ENCODE results near the gene GRXCR1.

The GRXCR1 gene

GRCh38 chr4:43047058-43047457, 154.5 kb downstream of the GRXCR1 start:
- DNase-seq (ENCODE audit: low read depth) = no peak
- H3K4me3 ChIP-seq (ENCODE audit: low read length) = no peak overlapping the region
- TF ChIP-seq CTCF (conservative IDR thresholded peaks at IDR 0.05; ENCODE audit: low read length) = no peak

DNA sequence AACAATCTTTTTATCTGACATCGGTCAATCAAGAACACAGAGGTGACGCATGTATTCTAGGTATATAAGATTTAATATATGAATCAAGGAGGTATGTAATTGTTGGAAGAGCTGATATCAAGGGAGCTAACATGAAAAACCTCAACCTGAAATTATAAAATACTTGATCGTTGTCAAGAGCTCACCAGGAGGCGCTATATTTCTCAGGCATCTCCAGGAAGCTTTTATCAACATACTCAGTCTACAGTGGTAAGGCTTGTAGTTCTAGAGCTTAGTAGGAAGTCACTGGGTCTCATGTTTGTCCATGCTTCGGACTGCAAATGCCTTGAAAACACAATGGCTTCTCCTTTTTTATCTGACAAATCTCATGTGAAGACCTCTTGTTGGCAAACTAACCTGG, 156.1 kb downstream of the GRXCR1 start:
- DNase-seq (ENCODE audit: low read depth) = no peak
- no peak overlapping the region for H3K4me3 ChIP-seq (ENCODE audit: low read length)
- no peak for TF ChIP-seq CTCF (conservative IDR thresholded peaks at IDR 0.05; ENCODE audit: low read length)

DNA sequence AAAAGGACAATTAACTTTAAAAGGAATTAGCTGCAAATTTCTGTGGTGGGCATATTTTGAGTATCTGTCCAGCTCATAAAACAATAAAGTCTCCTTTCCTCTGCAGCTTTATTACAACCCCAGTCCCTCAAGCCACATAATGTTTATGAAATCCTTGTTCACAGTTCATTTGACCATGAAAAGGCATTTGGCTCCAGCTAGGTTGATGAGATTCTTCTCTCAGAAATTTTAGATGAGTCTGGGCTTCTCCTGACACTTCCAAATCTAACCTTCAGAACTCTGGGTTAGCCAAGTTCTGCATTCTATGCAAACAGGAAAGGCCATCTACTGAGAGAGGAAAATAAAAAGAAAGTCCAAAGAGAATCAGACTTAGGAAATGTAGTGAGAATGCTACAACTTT, 156.8 kb downstream of the GRXCR1 start:
- no peak for TF ChIP-seq CTCF (conservative IDR thresholded peaks at IDR 0.05; ENCODE audit: low read length)
- no peak overlapping the region for H3K4me3 ChIP-seq (ENCODE audit: low read length)
- no peak for DNase-seq (ENCODE audit: low read depth)

DNA sequence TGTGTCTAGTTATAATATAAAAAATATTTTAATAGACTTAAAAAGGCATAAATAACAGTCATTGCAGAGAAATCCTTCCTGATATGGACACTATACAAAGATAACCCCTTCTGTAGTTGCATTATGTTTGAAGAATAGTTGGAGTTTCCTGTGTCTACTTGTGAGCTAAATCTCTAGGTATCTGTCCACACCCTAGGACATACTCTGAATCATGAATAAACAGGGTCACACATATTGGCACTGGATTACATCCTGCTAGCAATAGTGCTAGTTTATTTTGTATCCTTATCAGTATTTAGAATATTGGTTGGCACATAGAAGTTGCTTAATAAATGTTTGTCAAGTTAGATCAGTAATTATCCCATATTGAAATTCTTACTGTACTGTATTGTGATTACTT, 173.9 kb downstream of the GRXCR1 start:
- H3K4me3 ChIP-seq (ENCODE audit: low read length) = no peak overlapping the region
- no peak for TF ChIP-seq CTCF (conservative IDR thresholded peaks at IDR 0.05; ENCODE audit: low read length)
- DNase-seq (ENCODE audit: low read depth) = no peak

GRCh38 chr4:43071069-43071468, 178.6 kb downstream of the GRXCR1 start:
- no peak for DNase-seq (ENCODE audit: low read depth)
- TF ChIP-seq CTCF (conservative IDR thresholded peaks at IDR 0.05; ENCODE audit: low read length) = no peak
- H3K4me3 ChIP-seq (ENCODE audit: low read length) = no peak overlapping the region
